T-helper 9 cell (primary cell): ENCODE results near the gene NDUFB2.
"Not testable (repeated sequence)": the region's sequence is repeated elsewhere in the genome, so short reads cannot be mapped to it uniquely, and the experiment has no call there.

Source experiments
- DNase-seq: peaks from one replicate; pipeline ENCODE4 v3.0.0-alpha.2; 2020

NDUFB2 gene

GRCh38 chr7:140673063-140673773 lies 23.3 kb upstream of the NDUFB2 start:
- peak; percentile 37 for DNase-seq

- no peak for DNase-seq
Observed at GRCh38 chr7:140673774-140674155, 22.7 kb upstream of the NDUFB2 start.

GRCh38 chr7:140674356-140674800 lies 22.1 kb upstream of the NDUFB2 start:
- DNase-seq, result no peak

- no peak for DNase-seq
Observed at GRCh38 chr7:140674899-140675701, 21.4 kb upstream of the NDUFB2 start.

- DNase-seq, result no peak
Observed at GRCh38 chr7:140675726-140676125, 20.8 kb upstream of the NDUFB2 start.

- no peak for DNase-seq
Observed at GRCh38 chr7:140676306-140676705, 20.2 kb upstream of the NDUFB2 start.

GRCh38 chr7:140676956-140677355 lies 19.6 kb upstream of the NDUFB2 start:
- not testable (repeated sequence) for DNase-seq

GRCh38 chr7:140677496-140677895 lies 19.0 kb upstream of the NDUFB2 start:
- no peak for DNase-seq

GRCh38 chr7:140678081-140678815 lies 18.3 kb upstream of the NDUFB2 start:
- DNase-seq, result no peak

GRCh38 chr7:140678816-140679130 lies 17.7 kb upstream of the NDUFB2 start:
- no peak for DNase-seq

GRCh38 chr7:140679186-140679585 lies 17.3 kb upstream of the NDUFB2 start:
- DNase-seq, result no peak

- no peak for DNase-seq
Observed at GRCh38 chr7:140680886-140681285, 15.6 kb upstream of the NDUFB2 start.

- DNase-seq, result no peak
Observed at GRCh38 chr7:140681766-140682165, 14.7 kb upstream of the NDUFB2 start.

GRCh38 chr7:140683657-140684056 lies 12.9 kb upstream of the NDUFB2 start:
- no peak for DNase-seq

GRCh38 chr7:140684066-140684950 lies 12.2 kb upstream of the NDUFB2 start:
- DNase-seq, result no peak

- no peak for DNase-seq
Observed at GRCh38 chr7:140685407-140686087, 11.0 kb upstream of the NDUFB2 start.

- no peak for DNase-seq
Observed at GRCh38 chr7:140686921-140687320, 9.6 kb upstream of the NDUFB2 start.

GRCh38 chr7:140688341-140688740 lies 8.2 kb upstream of the NDUFB2 start:
- DNase-seq, result no peak

GRCh38 chr7:140689199-140690152 lies 7.0 kb upstream of the NDUFB2 start:
- no peak for DNase-seq

GRCh38 chr7:140691376-140692045 lies 5.0 kb upstream of the NDUFB2 start:
- no peak for DNase-seq
